Left lung (tissue), 14 donors: ENCODE results near the gene MCUR1. TPM values are rescaled to one million over a fixed set of nuclear protein-coding genes. Genes with fewer than 3 reads are reported as not detected.
"Not testable (repeated sequence)": the region's sequence is repeated elsewhere in the genome, so short reads cannot be mapped to it uniquely, and the experiment has no call there.

Source experiments
- ATAC-seq: fragments of 200-7000 bp; cut with Tn5 transposase; one replicate; pipeline ENCODE4 v1.9.1; 2020; ENCODE audit warnings: moderate library complexity
- DNase-seq, 4 donors: peaks; one replicate each; pipeline ENCODE4 v3.0.0-alpha.2; 2013 to 2020
- H3K27ac ChIP-seq, 2 donors: fragments of 200-600 bp; sonication (generic) in 1 of 2; one replicate each; pipeline versions ENCODE4 v1.5.0 to v1.8.0; 2020 to 2021
- H3K27me3 ChIP-seq, 2 donors: fragments of 200-600 bp; sonication (generic) in 1 of 2; one replicate each; pipeline versions ENCODE4 v1.5.0 to v1.8.0; 2020 to 2021
- H3K36me3 ChIP-seq, 2 donors: fragments of 200-600 bp; sonication (generic) in 1 of 2; one replicate each; pipeline versions ENCODE4 v1.5.0 to v1.8.0; 2020 to 2021
- H3K4me1 ChIP-seq, 2 donors: fragments of 200-600 bp; one replicate each; pipeline ENCODE4 v1.8.0; 2021
- H3K4me3 ChIP-seq, 2 donors: fragments of 200-600 bp; sonication (generic) in 1 of 2; one replicate each; pipeline versions ENCODE4 v1.5.0 to v1.8.0; 2020 to 2021; ENCODE audit warnings: mild to moderate bottlenecking in 1 of 2
- H3K9me3 ChIP-seq, 2 donors: fragments of 200-600 bp; sonication (generic) in 1 of 2; one replicate each; pipeline versions ENCODE4 v1.5.0 to v1.8.0; 2020 to 2021
- CTCF ChIP-seq, 2 donors: fragments of 200-600 bp; sonication (generic) in 1 of 2; IDR thresholded peaks; one replicate each; pipeline versions ENCODE4 v1.5.0 to v1.8.0; 2021; ENCODE audit warnings: antibody characterized with exemption in 2 of 2
- intact Hi-C, 2 donors: fragments of 100-400 bp; cut with DNase I; formaldehyde crosslinking; loops; one replicate each; pipeline versions ENCODE4 v1.11.2 to v1.14.2; 2022
- long read RNA-seq, 12 donors: library from polyadenylated mRNA in 2 of 12; unstranded in 2 of 12; transcript quantifications; one replicate each; pipeline ENCODE4 v2.0.0 and lab custom pipeline, GENCODE V29; 2019 to 2026
- polyA plus RNA-seq, 6 donors: library from polyadenylated mRNA; unstranded; fragments of 120-200 nt; gene quantifications; one replicate each; pipeline ENCODE4 v1.2.1, GENCODE V29; 2013; ENCODE audit not compliant: insufficient read length in 6 of 6
- total RNA-seq, 2 donors: library from RNA; stranded (reverse); fragmentation: NEBNext Ultra II Directional; extraction: Animal tissue kit (Norgen Biotek cat#: 25700); gene quantifications; one replicate each; pipeline ENCODE4 v1.2.1, GENCODE V29; 2021
- donor health status: DM: no; HTN: yes; CAD: no.
- donor health status: DM: no; HTN: no; CAD: no.

The MCUR1 gene
- total RNA-seq (10 to 100 TPM; 25.3 to 31.3 TPM), polyA plus RNA-seq (10 to 100 TPM; 31.0 to 41.1 (median 34.2) TPM)
- long read RNA-seq, donor 1, full-length matches to known transcripts, result 20 of 25 reads
- long read RNA-seq, donor 1, partial matches to known transcripts, result 5 of 25 reads
- long read RNA-seq, donor 1, other reads (novel, unspliced or antisense), result 0 of 25 reads
- long read RNA-seq, donor 2, full-length matches to known transcripts, result 14 of 14 reads
- long read RNA-seq, donor 2, partial matches to known transcripts, result 0 of 14 reads
- long read RNA-seq, donor 2, other reads (novel, unspliced or antisense), result 0 of 14 reads
- long read RNA-seq, donor 3, full-length matches to known transcripts, result 6 of 6 reads
- long read RNA-seq, donor 3, partial matches to known transcripts, result 0 of 6 reads
- long read RNA-seq, donor 3, other reads (novel, unspliced or antisense), result 0 of 6 reads
- long read RNA-seq, donor 4, full-length matches to known transcripts, result 26 of 33 reads
- long read RNA-seq, donor 4, partial matches to known transcripts, result 6 of 33 reads
- long read RNA-seq, donor 4, other reads (novel, unspliced or antisense), result 1 of 33 reads
- long read RNA-seq, donor 5, full-length matches to known transcripts, result 9 of 9 reads
- long read RNA-seq, donor 5, partial matches to known transcripts, result 0 of 9 reads
- long read RNA-seq, donor 5, other reads (novel, unspliced or antisense), result 0 of 9 reads
- long read RNA-seq, donor 6, full-length matches to known transcripts, result 13 of 13 reads
- long read RNA-seq, donor 6, partial matches to known transcripts, result 0 of 13 reads
- long read RNA-seq, donor 6, other reads (novel, unspliced or antisense), result 0 of 13 reads
- long read RNA-seq, donor 7, full-length matches to known transcripts, result 8 of 8 reads
- long read RNA-seq, donor 7, partial matches to known transcripts, result 0 of 8 reads
- long read RNA-seq, donor 7, other reads (novel, unspliced or antisense), result 0 of 8 reads
- long read RNA-seq, donor 8, full-length matches to known transcripts, result 5 of 5 reads
- long read RNA-seq, donor 8, partial matches to known transcripts, result 0 of 5 reads
- long read RNA-seq, donor 8, other reads (novel, unspliced or antisense), result 0 of 5 reads
- long read RNA-seq, donor 9, result 0 reads
- long read RNA-seq, donor 10, full-length matches to known transcripts, result 26 of 33 reads
- long read RNA-seq, donor 10, partial matches to known transcripts, result 1 of 33 reads
- long read RNA-seq, donor 10, other reads (novel, unspliced or antisense), result 6 of 33 reads
- long read RNA-seq, donor 11, full-length matches to known transcripts, result 11 of 11 reads
- long read RNA-seq, donor 11, partial matches to known transcripts, result 0 of 11 reads
- long read RNA-seq, donor 11, other reads (novel, unspliced or antisense), result 0 of 11 reads
- long read RNA-seq, donor 12, full-length matches to known transcripts, result 8 of 8 reads
- long read RNA-seq, donor 12, partial matches to known transcripts, result 0 of 8 reads
- long read RNA-seq, donor 12, other reads (novel, unspliced or antisense), result 0 of 8 reads

- intact Hi-C loops, result no loop called here
Measured at GRCh38 chr6:13814176-13814937, at the start of gene MCUR1. TSS of gene MCUR1 (minus strand) at chr6:13814557. CDS start at chr6:13814429, 128 bp downstream.

GRCh38 chr6:13863699-13864155 lies 49.4 kb upstream of the MCUR1 start:
- Histone ChIP-seq H3K27ac (no peak overlapping the region), H3K4me1 (peaks cover 0 to 9% of the 10 kb centered on the region in 2 donors), H3K9me3 (peaks cover 0 to 3% of the 10 kb centered on the region in 2 donors), H3K4me3 (no peak overlapping the region), H3K36me3 (no peaks in the 10 kb centered on the region), H3K27me3 (peaks cover 23 to 34% of the 10 kb centered on the region in 2 donors)
- DNase-seq, result no peak
- ATAC-seq, result peak; percentile 70
- intact Hi-C loops, result no loop called here
- TF ChIP-seq CTCF (IDR thresholded peaks at IDR 0.05), result no peak

More at GRCh38 chr6:13814176-13814937, at the start of gene MCUR1:
- Histone ChIP-seq H3K27ac (peak within 1 kb of the TSS; percentile 92 to 97), H3K9me3 (no peaks in the 10 kb centered on the region), H3K4me1 (peaks cover 17 to 41% of the 10 kb centered on the region in 2 donors), H3K36me3 (no peaks in the 10 kb centered on the region), H3K4me3 (peak within 1 kb of the TSS; percentile 76 to 83), H3K27me3 (no peaks in the 10 kb centered on the region)
- DNase-seq (peak; percentile 86 to 95 (median 90)), ATAC-seq (peak; percentile 93)
- no peak for TF ChIP-seq CTCF (IDR thresholded peaks at IDR 0.05)

- intact Hi-C loops, ATAC-seq, H3K9me3 ChIP-seq, H3K4me3 ChIP-seq, H3K27ac ChIP-seq, H3K36me3 ChIP-seq, DNase-seq, H3K4me1 ChIP-seq: not testable (repeated sequence)
- H3K27me3 ChIP-seq, result peaks cover 25 to 44% of the 10 kb centered on the region in 2 donors
Measured at GRCh38 chr6:13860556-13861185, 46.3 kb upstream of the MCUR1 start.

GRCh38 chr6:13859871-13860555 lies 45.7 kb upstream of the MCUR1 start:
- no peaks in the 10 kb centered on the region for H3K36me3 ChIP-seq
- peak overlapping the region; percentile 12 to 14 for H3K4me3 ChIP-seq
- no peak for ATAC-seq
- peak in 1 of 4 donors; percentile 79 for DNase-seq
- intact Hi-C loops, result no loop called here
- H3K9me3 ChIP-seq, result peaks cover 0 to 3% of the 10 kb centered on the region in 2 donors
- H3K27ac ChIP-seq, result no peak overlapping the region
- peaks cover 0 to 9% of the 10 kb centered on the region in 2 donors for H3K4me1 ChIP-seq
- peaks cover 25 to 44% of the 10 kb centered on the region in 2 donors for H3K27me3 ChIP-seq
- TF ChIP-seq CTCF (IDR thresholded peaks at IDR 0.05), result no peak
